NCI-H1930 (cell line): ENCODE data around the gene NOTCH3.

Source experiments
- DNase-seq, 2 experiments: peaks; one replicate each; lab custom pipeline; 2025; lab: John Stamatoyannopoulos, UW

Gene NOTCH3

GRCh38 chr19:15161028-15161984, 39.5 kb downstream of the NOTCH3 start:
- peak in 1 of 2 experiments; percentile 24 for DNase-seq

GRCh38 chr19:15159251-15159650, 41.5 kb downstream of the NOTCH3 start:
- no peak for DNase-seq

- DNase-seq, result no peak
These were observed 44.4 kb downstream of the NOTCH3 start for GRCh38 chr19:15156391-15156790.

GRCh38 chr19:15155296-15155695, 45.5 kb downstream of the NOTCH3 start:
- DNase-seq, result no peak

- peak in 1 of 2 experiments; percentile 2 for DNase-seq
These were observed 46.7 kb downstream of the NOTCH3 start for GRCh38 chr19:15154002-15154612.

- DNase-seq, result no peak
These were observed 51.1 kb downstream of the NOTCH3 start for GRCh38 chr19:15149737-15150136.

GRCh38 chr19:15147090-15147489, 53.7 kb downstream of the NOTCH3 start:
- DNase-seq, result no peak

GRCh38 chr19:15144046-15144646, 56.6 kb downstream of the NOTCH3 start:
- DNase-seq, result no peak

GRCh38 chr19:15142313-15142712, 58.5 kb downstream of the NOTCH3 start:
- DNase-seq, result no peak

GRCh38 chr19:15141143-15141542, 59.7 kb downstream of the NOTCH3 start:
- no peak for DNase-seq

GRCh38 chr19:15138427-15138826, 62.4 kb downstream of the NOTCH3 start:
- no peak for DNase-seq

- DNase-seq, result no peak
These were observed 63.0 kb downstream of the NOTCH3 start for GRCh38 chr19:15137777-15138176.

- DNase-seq, result no peak
These were observed 64.4 kb downstream of the NOTCH3 start for GRCh38 chr19:15136234-15136954.

GRCh38 chr19:15129856-15130585, 70.8 kb downstream of the NOTCH3 start:
- DNase-seq, result no peak

- no peak for DNase-seq
These were observed 72.5 kb downstream of the NOTCH3 start for GRCh38 chr19:15128162-15128770.

- no peak for DNase-seq
These were observed 74.5 kb downstream of the NOTCH3 start for GRCh38 chr19:15126131-15126910.

- DNase-seq, result peak; percentile 90 to 94
These were observed 75.3 kb downstream of the NOTCH3 start for GRCh38 chr19:15125232-15126067.

- no peak for DNase-seq
These were observed 76.1 kb downstream of the NOTCH3 start for GRCh38 chr19:15124572-15125231.

- DNase-seq, result no peak
These were observed 76.9 kb downstream of the NOTCH3 start for GRCh38 chr19:15123900-15124299.
